HG03457 (cell line): ENCODE measurements around the gene IGLL5.

Experiments used
- ATAC-seq: cut with Tn5 transposase; IDR thresholded peaks from one replicate; pipeline ENCODE4 v1.9.1; 2021; ENCODE audit warnings: moderate number of reproducible peaks; ENCODE audit not compliant: unreplicated experiment

IGLL5 gene

GRCh38 chr22:22887621-22888503 lies at the start of gene IGLL5:
TSS of gene IGLL5 (plus strand) at chr22:22887816. CDS start at chr22:22888054, 238 bp downstream.
- ATAC-seq, result no peak

DNA sequence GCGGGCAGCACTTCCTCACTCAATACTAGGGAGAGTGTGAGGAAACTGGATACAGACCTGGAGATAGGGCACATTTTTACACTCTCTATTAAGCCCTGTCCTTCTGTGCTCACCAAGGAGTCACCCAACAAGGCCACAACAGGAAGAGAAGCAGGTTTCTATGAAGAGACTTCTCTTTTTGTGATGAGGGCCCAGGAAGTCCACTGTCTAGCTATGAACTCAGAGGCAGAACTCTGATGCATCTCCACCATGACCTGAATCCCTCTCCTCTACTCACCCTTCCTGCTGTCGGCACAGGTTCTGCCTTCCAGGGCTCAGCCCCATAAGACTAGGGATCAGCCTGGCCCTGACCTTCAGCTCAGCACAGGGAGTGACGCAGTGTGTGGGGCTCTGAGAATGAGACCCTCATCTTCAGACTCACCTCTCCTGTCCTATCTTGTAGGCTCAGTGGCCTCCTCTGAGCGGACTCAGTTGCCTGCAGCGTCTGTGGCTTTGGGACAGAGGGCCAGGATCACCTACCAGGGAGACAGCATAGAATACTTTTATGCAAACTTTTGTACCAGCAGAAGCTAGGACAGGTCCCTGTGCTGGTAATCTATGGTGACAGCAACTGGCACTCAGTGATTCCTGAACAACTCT lies 49.3 kb upstream of the IGLL5 start:
- no peak for ATAC-seq

DNA sequence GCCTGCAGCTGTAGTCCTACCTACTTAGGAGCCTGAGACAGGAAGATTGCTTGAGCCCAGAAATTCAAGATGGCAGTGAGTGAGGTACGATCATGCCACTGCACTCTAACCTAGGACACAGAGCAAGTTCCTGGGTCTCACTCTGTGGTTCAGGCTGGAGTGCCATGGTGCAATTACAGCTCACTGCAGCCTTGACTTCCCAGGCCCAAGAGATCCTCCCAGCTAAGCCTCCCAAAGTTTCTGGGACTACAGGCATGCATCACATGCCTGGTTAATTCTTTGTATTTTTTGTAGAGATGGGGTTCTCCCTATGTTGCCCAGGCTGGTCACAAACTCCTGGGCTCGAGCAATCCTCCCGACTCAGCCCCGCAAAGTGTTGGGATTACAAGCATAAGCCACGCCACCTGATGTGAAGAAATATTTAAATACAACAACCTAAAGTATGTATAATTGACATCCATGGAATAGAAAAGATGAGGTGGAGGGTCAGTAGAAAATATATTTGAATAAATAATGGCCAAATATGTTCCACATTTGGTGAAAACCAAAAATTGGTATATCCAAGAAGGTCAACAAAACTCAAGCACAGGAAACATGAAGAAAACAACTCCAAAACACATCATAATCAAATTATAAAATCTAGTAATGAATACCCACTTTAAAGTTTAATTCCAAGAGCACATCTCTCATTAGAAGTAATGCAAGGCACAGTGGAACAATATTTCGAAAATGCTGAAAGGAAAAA lies 47.9 kb upstream of the IGLL5 start:
- ATAC-seq, result no peak

- ATAC-seq, result no peak
Measured at GRCh38 chr22:22840780-22841179, 46.8 kb upstream of the IGLL5 start.

- no peak for ATAC-seq
Measured at GRCh38 chr22:22841598-22841997, 46.0 kb upstream of the IGLL5 start.

DNA sequence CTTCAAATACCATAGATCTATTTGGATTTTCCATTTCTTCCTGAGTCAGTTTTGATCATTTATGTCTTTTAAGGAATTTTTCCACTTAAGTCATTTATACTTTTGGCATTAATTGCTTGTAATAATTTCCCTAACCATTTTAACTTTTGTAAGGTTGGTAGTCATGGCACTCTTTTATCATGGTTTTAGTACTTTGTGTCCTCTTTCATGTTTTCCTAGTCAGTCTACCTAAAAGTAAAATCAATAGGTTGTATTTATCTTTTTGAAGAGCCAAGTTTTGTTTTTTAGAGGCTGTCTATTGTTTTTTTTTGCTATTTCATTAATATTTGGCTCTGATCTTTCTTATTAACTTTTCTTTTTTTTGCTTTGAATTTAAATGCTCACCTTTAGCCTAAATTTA lies 45.5 kb upstream of the IGLL5 start:
- ATAC-seq, result no peak

DNA sequence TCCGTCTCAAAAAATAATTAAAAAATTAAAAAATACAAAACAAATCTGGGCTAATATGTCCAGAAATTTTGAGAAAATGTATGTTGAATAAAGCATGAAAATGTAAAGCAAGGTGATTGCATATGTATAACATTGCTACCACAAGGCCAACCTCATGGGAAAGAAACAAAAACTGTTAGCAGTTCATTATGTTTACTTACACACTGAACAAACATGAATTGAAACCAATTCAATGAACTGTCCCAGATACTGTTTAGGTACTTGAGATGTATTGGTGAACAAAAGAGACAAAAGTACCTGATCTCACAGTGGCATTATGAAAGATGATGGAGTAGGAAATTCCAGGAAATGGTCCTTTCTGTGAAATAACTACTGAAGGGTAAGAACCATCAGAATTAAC lies 43.8 kb upstream of the IGLL5 start:
- ATAC-seq, result no peak

- ATAC-seq, result no peak
Measured at GRCh38 chr22:22847241-22847640, 40.4 kb upstream of the IGLL5 start.

DNA sequence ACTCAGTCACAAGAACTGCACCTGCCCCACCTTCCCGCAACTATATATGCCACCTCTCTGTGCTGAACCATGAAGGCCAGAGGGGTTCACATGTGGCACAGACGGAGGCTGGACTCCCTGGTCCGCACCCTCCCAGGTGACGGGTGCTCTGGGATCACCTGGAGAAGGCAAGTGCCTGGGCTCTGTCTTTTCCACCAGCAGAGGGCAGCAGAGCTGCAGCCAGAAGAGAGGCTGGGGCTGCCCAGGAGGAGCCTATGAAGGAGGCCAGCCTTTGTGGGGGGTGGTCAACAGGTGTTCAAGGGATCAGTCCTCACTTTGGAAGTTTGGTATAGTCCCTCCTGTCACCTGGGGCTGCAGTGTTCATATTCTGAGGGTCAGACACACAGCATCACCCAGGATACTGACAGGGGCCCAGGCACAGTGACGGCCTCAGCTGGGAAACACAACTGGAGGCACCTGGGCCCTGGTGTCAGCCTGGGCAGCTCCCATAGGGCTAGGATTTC lies 39.2 kb upstream of the IGLL5 start:
- ATAC-seq, result no peak

DNA sequence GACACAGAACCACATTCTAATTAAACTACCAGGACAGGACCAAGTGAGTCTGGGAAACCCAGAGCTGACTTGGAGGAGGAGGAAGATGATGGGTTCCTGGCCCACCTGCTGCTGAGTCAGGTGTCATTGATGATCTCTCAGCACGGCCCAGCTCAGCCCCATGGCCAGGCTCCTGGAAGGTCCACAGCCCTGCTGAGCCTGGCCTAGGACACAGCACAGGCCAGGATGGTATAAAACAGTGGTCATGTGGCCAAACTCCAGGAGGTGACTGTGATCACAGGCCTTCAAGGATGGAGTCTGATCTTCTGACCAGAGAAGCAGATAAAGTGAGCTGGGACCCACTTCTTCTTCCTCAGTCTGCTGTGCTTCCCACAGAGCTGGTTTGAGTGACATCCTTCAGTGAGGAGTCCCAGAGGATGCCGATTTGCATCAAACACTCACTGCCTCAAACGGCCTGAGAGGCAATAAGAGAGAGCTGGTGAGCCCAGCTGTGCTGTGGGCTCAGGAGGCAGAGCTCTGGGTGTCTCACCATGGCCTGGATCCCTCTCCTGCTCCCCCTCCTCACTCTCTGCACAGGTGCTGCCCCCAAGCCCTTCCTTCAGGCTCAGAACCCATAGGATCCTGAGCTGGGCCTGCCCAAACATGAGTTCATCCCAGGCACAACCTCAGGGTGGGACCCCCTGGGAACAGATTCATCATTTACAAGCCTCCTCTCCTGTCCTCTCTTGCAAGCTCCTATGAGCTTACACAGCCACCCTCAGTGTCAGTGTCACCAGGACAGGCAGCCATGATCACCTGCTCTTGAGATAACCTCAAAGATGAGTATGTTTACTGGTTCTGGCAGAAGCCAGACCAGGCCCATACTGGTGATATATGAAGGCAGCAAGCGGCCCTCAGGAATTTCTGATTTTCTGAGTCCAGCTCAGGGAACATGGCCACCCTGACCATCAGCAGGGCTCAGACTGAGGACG lies 37.7 kb upstream of the IGLL5 start:
- no peak for ATAC-seq

DNA sequence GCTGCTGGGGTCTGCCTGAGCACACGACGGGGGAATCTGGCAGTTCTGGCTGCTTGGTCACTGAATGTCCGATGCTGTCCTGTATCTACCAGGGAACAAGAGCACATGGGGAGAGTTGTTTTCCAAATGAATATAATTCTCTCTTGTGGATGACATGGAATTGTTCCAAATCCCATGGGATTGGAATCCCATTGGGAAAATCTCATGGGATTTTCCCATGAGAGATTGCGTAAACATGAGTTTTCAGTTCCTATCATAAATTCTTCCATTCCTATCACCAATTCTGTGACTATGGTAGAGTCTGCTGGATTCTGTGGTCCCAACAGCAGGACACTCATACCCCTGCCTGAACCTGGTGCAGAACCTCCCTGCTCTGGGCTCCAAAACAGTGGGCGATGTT lies 35.6 kb upstream of the IGLL5 start:
- ATAC-seq, result no peak

DNA sequence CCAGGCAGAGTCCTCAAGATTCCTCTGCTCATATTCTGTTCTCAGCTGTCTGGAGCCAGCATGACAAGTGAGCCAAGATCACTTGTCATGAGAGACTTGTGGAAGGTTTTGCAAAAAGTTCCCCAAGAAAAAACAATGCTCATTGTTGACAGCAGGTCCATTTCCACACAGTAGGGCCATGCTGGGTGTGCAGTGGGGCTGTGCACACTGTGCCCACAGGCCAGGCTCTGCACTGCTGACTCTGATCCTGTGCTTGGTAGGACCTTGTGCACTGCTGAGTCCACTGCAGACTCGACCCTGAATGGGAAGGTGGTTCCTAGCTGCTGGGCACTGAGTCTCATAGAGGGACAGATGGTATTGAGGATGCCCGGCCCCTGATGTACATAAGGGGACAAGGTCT lies 33.9 kb upstream of the IGLL5 start:
- ATAC-seq, result no peak

DNA sequence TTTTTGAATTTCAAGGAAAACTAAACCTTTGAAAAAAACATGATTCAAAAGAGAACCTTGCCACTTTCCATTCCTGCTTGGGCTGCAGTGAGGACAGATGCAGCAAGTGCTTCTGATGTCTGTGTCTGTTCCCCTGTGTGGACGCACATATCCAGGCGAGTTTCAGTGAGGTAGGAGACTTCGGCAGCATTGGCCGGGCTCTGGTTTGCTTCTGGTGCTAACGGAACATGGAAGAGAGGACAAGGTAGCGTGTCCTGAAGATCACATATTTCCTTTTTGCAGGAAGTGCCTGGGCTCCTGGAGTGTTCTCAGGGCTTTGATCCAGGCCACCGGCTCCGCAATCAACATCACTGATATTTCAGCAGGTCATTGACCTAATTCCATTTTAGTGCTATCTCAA lies 33.1 kb upstream of the IGLL5 start:
- no peak for ATAC-seq

GRCh38 chr22:22855085-22855484 lies 32.5 kb upstream of the IGLL5 start:
- ATAC-seq, result no peak

- no peak for ATAC-seq
Measured at GRCh38 chr22:22855617-22856308, 31.9 kb upstream of the IGLL5 start.

GRCh38 chr22:22856364-22856763 lies 31.3 kb upstream of the IGLL5 start:
- no peak for ATAC-seq

DNA sequence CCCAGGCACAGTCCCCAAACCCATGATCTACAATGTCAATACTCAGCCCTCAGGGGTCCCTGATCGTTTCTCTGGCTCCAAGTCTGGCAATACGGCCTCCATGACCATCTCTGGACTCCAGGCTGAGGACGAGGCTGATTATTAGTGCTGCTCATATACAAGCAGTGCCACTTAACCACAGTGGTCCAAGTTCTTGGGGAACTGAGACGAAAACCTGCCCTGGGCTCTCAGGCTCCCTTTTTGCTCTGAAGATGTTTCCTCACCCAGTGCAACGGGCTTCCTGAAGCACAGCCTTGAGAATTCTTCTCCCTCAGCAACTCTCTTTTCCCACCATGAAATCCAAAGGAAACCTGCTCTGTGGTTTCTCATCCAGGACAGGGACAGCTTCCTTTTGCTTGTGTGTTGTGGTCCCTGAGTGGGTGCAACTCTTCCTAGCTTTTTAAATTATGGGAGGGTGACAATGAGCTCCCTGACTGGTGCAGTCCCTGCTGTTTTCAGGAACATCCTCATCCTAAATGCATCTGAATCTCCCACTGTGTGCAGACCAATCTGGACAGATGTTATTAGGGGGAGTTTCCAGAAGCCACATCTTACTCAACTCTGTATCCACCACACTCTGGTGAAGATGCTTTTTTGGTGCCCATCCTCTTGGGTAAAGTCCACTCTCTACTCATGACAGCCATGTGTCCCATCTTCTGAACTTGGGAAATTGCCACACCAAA lies 30.6 kb upstream of the IGLL5 start:
- ATAC-seq, result no peak

GRCh38 chr22:22857607-22858558 lies 29.7 kb upstream of the IGLL5 start:
- no peak for ATAC-seq
